Fibroblast of mammary gland (primary cell): ENCODE data around the gene PLSCR2.
A peak's percentile ranks its signal among the peaks of the same experiment; 100 is the strongest.
"Not testable (repeated sequence)": the region's sequence is repeated elsewhere in the genome, so short reads cannot be mapped to it uniquely, and the experiment has no call there.

Experiments
- DNase-seq: peaks from one replicate; pipeline ENCODE4 v3.0.0-alpha.2; 2010; ENCODE audit warnings: low read depth
- H3K4me3 ChIP-seq: 2 replicates; pipeline ENCODE4 v1.5.1; 2011; ENCODE audit warnings: low read depth, mild to moderate bottlenecking, low read length, moderate library complexity; ENCODE audit not compliant: control insufficient read depth
- CTCF ChIP-seq: conservative IDR thresholded peaks from 2 replicates; pipeline ENCODE4 v1.5.1; 2011; ENCODE audit warnings: low read depth, low read length, inconsistent platforms; ENCODE audit not compliant: control insufficient read depth, insufficient read depth

The PLSCR2 gene

GRCh38 chr3:146498002-146498736, 28.8 kb upstream of the PLSCR2 start:
- TF ChIP-seq CTCF: no peak
- no peak for DNase-seq
- no peak overlapping the region for H3K4me3 ChIP-seq

- not testable (repeated sequence) for DNase-seq, H3K4me3 ChIP-seq
Observed at GRCh38 chr3:146497145-146497843, 27.9 kb upstream of the PLSCR2 start.

- no peak for DNase-seq
- no peak for TF ChIP-seq CTCF
- H3K4me3 ChIP-seq: no peak overlapping the region
Observed at GRCh38 chr3:146496726-146497125, 27.4 kb upstream of the PLSCR2 start.

GRCh38 chr3:146496251-146496650, 26.9 kb upstream of the PLSCR2 start:
- peak; percentile 35 for DNase-seq
- no peak overlapping the region for H3K4me3 ChIP-seq
- TF ChIP-seq CTCF: no peak

- TF ChIP-seq CTCF: no peak
- DNase-seq: peak; percentile 70
- no peak overlapping the region for H3K4me3 ChIP-seq
Observed at GRCh38 chr3:146493761-146494160, 24.4 kb upstream of the PLSCR2 start.

- no peak overlapping the region for H3K4me3 ChIP-seq
- no peak for TF ChIP-seq CTCF
- peak; percentile 76 for DNase-seq
Observed at GRCh38 chr3:146493221-146493620, 23.9 kb upstream of the PLSCR2 start.

GRCh38 chr3:146491303-146491702, 21.9 kb upstream of the PLSCR2 start:
- no peak for TF ChIP-seq CTCF
- peak; percentile 79 for DNase-seq
- no peak overlapping the region for H3K4me3 ChIP-seq
